GM18861 (cell line): ENCODE results near the gene C1orf216.
"Not testable (repeated sequence)": the region's sequence is repeated elsewhere in the genome, so short reads cannot be mapped to it uniquely, and the experiment has no call there.

ENCODE experiments used
- ATAC-seq: cut with Tn5 transposase; IDR thresholded peaks from one replicate; pipeline ENCODE4 v1.9.1; 2021; ENCODE audit not compliant: unreplicated experiment

Gene C1orf216

GRCh38 chr1:35718492-35719336, at the start of gene C1orf216:
Gene C1orf216, minus strand, starts transcription at chr1:35718884. Its CDS starts 2,563 bp downstream, at chr1:35716321.
- ATAC-seq, result no peak

GRCh38 chr1:35764283-35764682, 45.6 kb upstream of the C1orf216 start:
- ATAC-seq, result no peak

GRCh38 chr1:35763201-35763600, 44.5 kb upstream of the C1orf216 start:
- ATAC-seq, result no peak

GRCh38 chr1:35762141-35762540, 43.5 kb upstream of the C1orf216 start:
- ATAC-seq, result no peak

- no peak for ATAC-seq
Measured at GRCh38 chr1:35756064-35756463, 37.4 kb upstream of the C1orf216 start.

- no peak for ATAC-seq
Measured at GRCh38 chr1:35753626-35754260, 35.1 kb upstream of the C1orf216 start.

- no peak for ATAC-seq
Measured at GRCh38 chr1:35748326-35748725, 29.6 kb upstream of the C1orf216 start.

GRCh38 chr1:35745124-35745730, 26.5 kb upstream of the C1orf216 start:
- no peak for ATAC-seq

- ATAC-seq, result no peak
Measured at GRCh38 chr1:35737120-35737519, 18.4 kb upstream of the C1orf216 start.

- no peak for ATAC-seq
Measured at GRCh38 chr1:35727434-35728040, 8.9 kb upstream of the C1orf216 start.

GRCh38 chr1:35726450-35727433, 8.1 kb upstream of the C1orf216 start:
- no peak for ATAC-seq

GRCh38 chr1:35725596-35725995, 6.9 kb upstream of the C1orf216 start:
- no peak for ATAC-seq

GRCh38 chr1:35717911-35718476, 690 bp downstream of the C1orf216 start:
- no peak for ATAC-seq

- no peak for ATAC-seq
Measured at GRCh38 chr1:35715568-35716002, 3.1 kb downstream of the C1orf216 start.

- ATAC-seq, result no peak
Measured at GRCh38 chr1:35714921-35715567, 3.6 kb downstream of the C1orf216 start.

GRCh38 chr1:35711098-35711497, 7.6 kb downstream of the C1orf216 start:
- not testable (repeated sequence) for ATAC-seq

GRCh38 chr1:35708952-35709351, 9.7 kb downstream of the C1orf216 start:
- ATAC-seq, result no peak

- ATAC-seq, result no peak
Measured at GRCh38 chr1:35708441-35708921, 10.2 kb downstream of the C1orf216 start.
